NCI-H526 (cell line): ENCODE measurements around the gene CBL.
"Not testable (repeated sequence)": the region's sequence is repeated elsewhere in the genome, so short reads cannot be mapped to it uniquely, and the experiment has no call there.

ENCODE experiments used
- DNase-seq, 2 experiments: peaks; one replicate each; lab custom pipeline; 2025; lab: John Stamatoyannopoulos, UW

The CBL gene

DNA sequence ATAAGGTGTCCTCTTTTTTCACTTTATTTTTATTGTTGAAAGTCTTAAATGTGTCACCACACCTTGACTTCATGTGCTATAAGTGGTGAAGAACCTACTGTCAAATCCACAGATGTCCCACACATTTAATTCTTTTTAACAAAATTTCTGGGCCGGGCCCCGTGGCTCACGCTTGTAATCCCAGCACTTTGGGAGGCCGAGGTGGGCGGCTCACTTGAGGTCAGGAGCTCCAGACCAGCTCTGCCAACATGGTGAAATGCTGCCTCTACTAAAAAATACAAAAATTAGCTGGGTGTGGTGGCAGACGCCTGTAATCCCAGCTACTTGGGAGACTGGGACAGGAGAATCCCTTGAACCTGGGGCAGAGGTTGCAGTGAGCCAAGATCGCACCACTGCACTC is 3.0 kb downstream of the CBL start:
- no peak for DNase-seq

DNA sequence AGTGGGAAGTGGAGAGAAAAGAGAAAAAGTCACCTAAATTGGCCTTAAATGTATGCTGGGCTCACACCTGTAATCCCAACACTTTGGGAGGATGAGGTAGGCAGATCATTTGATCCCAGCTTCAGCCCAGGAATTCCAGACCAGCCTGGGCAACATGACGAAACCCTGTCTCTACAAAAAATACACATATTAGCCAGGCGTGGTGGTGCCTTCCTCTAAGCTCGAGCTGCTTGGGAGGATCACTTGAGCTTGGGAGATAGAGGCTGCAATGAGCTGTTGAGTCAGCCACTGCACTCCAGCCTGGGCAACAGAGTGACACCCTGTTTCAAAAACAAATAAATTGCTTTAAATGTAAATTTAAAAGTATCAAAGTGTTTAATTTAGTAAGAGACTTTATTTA is 3.9 kb downstream of the CBL start:
- DNase-seq: no peak

DNA sequence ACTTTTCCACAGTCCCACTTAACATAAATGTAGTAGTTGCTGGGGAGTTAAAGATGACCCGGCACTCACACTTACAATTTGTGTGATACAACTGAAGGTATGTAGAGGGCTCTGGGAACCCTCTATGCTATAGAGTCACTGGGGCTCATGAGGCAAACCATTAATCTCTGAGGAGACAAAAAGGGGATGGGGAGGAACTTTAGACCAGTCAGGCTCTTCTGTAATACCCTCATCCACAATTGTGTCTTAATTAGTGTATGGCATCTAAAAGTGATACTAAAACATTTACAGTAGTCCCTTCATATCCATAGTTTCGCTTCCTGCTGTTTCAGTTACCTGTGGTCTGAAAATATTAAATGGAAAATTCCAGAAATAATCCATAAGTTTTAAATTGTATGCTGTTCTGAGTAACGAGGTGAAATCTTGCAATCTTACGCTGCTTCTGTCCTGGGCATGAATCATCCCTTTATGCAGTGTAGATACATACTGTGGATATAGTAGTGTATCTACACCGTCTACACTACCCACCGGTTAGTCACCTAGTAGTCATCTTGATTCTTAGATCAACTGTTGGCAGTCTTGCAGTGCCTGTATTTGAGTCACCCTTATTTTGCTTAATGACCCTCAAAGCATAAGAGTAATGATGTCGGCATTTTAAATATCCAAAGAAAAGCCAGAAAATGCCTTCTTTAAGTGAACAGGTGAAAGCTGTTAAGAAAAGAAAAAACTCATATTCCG is 12.2 kb downstream of the CBL start:
- no peak for DNase-seq

DNA sequence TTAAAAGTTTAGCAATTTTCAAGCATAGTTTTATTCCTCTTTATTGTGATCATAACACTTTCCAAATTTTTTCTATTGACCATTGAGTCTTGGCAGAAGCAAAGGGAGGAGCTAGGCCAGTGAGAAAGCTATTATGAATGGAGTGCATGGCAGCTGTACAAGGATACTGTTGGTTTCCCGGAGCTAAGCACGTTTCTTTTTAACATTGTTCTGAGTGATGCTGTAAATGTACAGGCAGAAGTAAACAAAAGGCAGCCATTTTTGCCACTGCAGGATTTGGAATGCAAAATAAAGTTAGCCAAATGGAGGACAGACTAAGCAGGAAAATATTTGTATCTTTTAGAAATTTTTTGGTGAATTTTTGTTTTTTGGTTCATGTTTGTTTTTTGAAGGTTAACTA is 16.2 kb downstream of the CBL start:
- peak; percentile 54 to 60 for DNase-seq

DNA sequence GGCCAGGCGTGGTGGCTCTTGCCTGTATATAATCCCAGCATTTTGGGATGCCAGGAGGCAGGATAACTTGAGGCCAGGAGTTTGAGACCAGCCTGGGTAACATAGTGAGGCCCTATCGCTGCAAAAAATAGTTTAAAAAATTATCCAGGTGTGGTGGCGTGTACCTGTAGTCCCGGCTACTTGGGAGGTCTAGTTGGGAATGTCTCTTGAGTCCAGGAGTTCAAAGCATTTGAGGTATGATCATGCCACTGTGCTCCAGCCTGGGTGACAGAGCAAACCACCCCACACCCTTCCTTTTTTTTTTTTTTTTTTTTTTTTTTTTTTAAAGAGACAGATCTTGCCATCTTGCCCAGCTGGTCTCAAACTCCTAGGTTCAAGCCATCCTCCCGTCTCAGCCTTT is 16.8 kb downstream of the CBL start:
- no peak for DNase-seq

DNA sequence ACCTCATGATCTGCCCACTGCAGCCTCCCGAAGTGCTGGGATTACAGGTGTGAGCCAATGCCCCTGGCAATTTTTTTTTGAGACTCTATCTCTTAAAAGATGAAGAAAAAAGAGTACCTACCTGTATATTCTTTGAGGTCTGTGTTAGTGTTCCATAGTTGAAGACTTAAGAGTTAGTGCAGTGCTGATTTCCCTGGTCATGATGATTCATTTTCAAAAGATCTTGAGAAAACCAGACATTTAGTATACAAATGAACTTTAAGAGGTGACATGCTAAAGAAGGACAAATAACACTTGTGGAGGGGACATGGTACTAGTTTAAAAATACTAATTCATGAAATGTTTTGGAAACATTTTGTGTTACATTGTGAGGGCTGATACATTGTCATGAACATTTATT is 17.7 kb downstream of the CBL start:
- DNase-seq: no peak

DNA sequence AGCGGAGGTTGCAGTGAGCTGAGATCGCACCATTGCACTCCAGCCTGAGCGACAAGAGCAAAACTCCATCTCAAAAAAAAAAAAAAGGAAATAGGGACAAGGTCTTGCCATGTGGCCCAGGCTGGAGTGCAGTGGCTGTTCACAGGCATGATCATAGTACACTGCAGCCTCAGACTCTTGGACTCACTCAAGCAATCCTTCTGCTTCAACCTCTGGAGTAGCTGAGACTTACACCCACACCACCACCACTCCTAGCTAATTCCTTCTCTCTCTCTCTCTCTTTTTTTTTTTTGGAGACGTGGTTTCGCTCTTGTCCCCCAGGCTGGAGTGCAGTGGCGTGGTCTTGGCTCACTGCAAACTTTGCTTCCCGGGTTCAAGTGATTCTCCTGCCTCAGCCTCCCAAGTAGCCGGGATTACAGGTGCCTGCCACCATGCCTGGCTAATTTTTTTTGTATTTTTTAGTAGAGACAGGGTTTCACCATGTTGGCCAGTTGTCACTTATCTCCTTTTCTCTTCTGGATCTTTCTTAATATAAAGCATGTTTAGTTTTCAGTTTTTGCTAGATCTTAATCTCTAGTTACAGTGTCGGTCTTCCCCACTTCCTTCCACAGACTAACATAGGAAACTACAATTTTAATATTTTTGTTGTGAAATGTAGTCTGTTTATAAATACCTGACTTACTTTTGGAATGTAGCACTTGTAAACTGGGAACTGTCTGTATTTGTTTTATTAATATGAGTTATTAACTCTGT is 22.6 kb downstream of the CBL start:
- DNase-seq: not testable (repeated sequence)

DNA sequence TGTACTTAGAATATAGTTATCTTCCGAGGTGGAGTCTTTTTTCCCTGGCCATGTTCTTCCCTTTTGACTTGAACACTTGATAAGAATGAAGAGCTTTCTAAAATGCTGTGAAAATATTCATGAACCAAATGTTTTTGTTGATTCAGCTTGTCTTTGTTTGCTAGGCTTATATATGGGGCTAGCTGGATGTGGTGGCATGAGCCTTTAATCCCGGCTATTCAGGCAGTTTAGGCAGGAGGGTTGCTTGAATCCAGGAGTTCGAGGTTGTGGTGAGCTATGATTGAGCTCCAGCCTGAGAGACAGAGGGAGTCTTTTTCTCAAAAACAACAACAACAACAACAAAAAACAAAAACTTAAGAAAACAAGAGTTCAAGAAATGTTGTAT is 23.1 kb downstream of the CBL start:
- DNase-seq: no peak

DNA sequence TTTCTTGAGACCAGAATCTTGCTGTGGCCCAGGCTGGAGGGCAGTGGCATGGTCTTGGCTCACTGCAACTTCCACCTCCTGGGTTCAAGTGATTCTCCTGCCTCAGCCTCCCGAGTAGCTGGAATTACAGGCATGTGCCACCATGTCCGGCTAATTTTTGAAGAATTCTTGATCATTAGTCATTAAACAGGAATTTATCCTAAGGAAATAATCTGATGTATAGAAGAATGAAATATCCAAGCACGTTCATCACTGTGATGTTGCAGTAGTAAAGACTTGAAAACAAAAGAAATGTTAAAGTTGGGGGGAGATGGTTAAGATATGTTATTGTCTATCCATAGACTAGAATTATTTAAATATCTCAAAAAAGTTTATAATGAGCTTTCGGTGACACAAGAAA is 23.6 kb downstream of the CBL start:
- no peak for DNase-seq

DNA sequence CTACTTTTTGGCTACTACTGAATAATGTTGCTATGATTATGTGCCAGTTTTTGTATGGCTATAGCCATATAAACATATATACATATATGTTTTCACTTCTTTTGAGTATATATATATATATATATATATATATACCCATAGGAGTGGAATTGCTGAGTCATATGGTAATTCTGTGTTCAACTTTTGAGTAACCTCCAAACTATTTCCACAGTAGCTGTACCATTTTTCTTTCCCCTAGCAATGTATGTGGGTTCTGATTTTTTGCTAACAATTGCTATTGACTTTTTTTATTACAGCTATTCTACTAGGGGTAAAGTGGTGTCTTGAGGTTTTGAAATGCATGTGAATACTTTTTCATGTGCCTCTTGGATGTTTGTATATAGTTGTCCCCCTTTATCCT is 30.4 kb downstream of the CBL start:
- no peak for DNase-seq

DNA sequence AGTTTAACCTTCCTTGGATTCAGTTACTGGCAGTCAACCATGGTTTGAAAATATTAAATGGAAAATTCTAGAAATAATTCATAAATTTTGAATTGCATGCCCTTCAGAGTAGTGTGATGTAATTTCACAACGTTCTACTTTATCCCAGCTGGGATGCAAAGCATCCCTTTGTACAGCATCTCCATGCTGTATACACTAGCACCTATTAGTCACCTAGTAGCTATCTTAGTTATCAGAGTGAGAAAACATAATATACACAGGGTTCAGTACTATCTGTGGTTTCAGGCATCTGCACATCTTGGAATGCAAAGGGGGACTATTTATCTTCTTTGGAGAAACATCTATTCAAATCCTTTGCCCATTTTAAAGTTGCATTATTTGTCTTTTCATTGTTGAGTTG is 30.8 kb downstream of the CBL start:
- no peak for DNase-seq

DNA sequence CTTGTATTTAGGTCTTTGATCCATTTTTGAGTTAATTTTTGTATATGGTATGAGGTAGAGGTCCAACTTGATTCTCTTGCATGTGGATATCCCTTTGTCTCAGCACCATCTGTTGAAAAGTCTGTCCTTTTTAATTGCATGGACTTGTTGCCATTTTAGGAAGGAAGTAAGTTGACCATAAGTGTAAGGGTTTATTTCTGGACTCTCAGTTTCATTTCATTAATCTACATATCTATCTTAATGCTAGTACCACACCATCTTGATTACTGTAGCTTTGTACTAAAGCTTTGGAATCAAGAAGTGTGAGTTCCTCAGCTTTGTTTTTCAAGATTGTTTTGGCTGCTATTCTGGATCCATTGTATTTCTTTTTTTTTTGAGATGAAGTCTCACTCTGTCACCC is 31.4 kb downstream of the CBL start:
- DNase-seq: no peak

DNA sequence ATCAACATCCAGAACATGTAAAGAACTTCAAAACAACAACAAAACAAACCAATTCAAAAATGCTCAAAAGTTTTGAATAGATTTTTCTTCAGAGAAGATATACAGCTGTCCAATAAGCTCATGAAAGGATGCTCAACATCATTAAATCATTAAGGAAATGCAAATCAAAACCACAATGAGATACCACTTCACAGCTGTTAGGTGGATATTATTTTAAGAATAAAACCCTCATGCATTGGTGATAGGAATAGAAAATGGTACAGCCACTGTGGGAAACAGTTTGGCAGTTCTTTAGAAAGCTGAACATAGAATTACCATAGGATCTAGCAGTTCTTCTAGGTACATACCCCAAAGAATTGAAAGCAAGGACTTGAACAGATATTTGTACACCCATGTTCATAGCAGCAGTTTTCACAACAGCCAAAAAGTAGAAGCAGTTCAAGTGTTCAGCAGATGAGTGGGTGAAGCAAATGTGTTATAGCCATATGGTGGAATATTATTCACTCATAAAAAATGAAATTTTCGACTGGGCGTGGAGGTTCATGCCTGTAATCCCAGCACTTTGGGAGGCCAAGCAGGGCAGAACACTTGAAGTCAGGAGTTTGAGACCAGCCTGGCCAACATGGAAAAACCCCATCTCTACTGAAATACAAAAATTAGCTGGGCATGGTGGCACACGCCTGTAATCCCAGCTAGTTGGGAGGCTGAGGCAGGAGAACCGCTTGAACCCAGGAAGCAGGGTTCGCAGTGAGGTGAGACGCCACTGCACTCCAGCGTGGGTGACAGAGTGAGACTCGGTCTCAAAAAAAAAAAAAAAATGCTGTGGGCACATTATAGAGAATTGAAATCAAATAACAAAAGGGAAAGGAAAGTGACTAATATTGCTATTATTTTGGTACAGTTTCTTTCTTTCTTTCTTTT is 42.9 kb downstream of the CBL start:
- no peak for DNase-seq

DNA sequence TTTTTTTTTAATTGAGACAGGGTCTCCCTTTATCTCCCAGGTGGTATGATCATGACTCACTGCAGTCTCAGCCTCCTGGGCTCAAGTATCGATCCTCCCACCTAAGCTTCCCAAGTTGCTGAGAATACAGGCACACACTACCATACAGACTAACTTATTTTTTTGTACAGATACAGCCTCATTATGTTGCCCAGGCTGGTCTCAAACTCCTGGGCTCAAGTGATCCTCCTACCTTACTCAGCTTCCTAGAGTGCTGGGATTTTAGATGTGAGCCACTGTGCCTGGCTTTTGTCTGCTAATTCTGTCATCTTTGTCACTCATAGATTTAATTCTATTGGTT is 43.5 kb downstream of the CBL start:
- no peak for DNase-seq

DNA sequence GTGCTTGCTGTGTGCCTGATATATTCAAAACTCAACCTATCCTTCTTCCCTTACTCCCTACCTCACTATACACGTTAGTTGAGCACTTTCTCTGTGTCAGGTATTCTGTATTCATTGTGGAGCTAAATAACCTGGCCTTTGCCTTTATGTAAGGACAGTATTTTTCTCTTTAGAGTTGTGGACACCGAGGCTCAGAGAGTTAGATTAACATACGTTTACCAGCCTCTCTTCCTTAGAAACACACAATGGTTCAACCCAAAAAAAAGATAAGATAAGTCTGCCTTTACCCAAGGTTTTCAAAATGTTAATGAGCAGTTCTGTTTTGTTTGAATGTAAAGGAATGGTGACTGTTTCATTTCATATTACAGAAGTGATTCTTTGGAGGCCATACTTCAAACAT is 45.0 kb downstream of the CBL start:
- DNase-seq: no peak

DNA sequence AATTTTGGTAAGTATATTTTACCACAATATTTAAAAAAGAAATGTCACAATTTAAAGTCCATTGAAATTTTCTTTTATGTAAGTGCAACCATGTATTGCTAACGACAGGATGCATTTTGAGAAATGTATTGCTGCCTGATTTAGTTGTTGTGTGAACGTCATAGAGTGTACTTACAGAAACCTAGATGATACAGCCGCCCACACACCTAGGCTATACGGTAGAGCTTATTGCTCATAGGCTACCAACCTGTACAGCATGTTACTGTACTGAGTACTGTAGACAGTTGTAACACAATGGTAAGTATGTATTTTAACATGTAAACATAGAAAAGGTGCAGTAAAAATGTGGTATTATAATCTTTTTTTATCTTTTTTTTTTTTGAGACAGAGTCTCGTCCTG is 48.1 kb downstream of the CBL start:
- DNase-seq: no peak

DNA sequence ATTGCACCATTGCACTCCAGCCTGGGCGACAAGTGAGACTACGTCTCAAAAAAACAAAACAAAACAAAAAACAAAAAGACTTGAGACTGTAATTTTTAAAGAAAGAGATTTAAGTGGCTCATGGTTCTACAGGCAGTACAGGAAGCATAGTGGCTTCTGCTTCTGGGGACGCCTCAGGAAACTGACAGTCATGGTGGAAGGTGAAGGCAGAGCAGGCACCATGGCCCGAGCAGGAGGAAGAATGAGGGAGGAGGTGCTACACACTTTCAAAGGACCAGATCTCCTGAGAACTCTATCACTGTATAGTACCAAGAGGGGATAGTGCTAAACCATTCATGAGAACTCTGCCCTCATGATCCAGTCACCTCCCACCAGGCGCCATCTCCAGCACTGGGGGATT is 52.0 kb downstream of the CBL start:
- DNase-seq: no peak

DNA sequence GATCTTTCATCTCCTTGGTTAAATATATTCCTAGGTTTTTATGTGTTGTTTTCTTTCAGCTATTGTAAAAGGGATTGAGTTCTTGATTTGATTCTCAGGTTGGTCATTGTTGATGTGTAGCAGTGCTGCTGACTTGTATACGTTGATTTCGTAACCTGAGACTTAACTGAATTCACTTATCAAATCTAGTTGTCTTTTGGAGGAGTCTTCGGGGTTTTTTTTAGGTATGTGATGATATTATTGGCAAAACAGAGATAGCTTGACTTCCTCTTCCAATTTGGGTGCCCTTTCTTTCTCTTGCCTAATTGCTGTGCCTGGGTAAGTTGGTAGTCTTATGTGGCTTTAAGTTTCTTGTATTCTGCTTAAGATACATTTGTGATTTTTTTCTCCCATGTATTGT is 52.8 kb downstream of the CBL start:
- DNase-seq: no peak

DNA sequence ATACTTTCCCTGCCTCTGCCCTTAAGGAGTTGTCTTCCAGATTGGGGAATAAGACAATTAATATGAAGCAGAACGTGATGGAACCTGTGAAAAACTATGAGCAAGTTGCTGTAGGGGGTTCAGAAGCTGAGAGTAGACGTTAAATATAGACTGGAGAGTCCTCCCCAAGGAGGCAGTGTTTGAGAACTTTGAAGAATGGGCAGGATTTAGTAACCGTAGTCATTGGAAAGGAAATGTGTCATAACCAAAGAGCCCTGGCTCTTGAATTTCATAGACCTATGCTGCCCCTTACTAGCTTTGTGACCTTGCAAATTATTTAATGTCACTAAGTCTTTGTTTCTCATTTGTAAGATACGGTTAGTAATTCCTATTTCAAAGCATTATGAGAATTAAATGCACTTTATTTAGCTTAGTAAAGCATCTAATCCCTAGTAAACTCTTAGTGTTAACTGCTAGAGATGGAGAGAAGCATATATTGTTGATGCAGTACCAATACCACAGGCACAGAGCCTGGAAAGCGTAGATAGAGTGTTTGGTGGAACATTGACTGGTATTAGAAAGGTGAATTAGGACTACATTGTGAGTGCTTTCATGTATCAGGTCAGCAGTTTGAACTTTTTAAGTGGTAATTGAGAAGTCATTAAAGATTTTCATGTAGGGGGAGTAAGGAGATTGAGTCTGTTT is 56.7 kb downstream of the CBL start:
- DNase-seq: no peak

DNA sequence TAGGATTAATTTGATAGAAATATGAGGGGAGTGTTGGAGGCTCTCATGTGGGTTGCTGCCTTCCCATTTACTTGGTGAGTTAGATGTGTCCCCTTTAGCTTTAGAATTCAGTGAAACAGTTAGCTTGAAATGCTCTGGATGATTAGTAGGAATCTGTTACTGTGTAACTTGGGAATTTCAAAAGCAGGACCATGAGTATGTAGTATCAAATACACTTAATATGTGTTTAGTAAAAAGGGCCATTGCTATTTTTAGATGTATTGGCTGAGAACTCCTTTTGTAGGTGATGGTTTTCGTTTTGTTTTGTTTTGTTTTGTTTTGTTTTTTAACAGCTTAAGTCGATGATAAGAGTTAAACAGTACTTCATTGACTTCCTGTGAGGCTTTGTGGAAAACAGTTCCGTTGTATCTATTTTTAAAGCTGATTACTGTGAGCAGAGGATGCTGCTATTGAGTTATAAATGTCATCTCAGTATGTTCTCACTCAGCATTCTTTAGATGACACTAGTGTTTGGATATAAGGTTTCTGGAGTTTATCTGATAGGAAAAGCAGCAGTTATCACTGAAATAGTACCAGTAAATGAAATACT is 57.3 kb downstream of the CBL start:
- DNase-seq: no peak

DNA sequence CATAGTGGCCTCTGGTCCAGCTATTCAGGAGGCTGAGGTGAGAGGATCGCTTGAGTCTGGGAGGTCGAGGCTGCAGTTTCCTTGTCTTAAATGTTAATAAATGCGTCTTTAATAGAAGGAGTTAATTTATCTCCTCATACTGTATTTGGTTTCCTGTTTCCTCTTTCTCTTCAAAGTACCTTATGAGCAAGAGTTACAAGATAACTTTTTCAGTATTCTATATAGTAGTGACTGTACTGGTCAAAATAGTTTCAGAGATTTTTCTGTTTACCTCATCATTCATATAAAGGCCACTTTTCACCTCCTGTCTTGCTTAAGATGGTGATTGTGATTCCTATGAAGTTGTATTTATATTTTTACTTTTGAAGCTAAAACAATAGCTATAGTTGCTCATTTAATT is 59.9 kb downstream of the CBL start:
- DNase-seq: no peak
